Measurements from ENCODE around the gene SDCBP2. TPM values are rescaled to one million over a fixed set of nuclear protein-coding genes. Genes with fewer than 3 reads are reported as not detected.

SDCBP2 gene
- total and polyA plus RNA-seq, 2 of the 8 experiments (the other 6 are each of a cell fraction or from before 2014, with no cell fraction given) = 4.2 to 6.7 TPM

- TF ChIP-seq POLR2AphosphoS5 (IDR thresholded peaks at IDR 0.05; ENCODE audit: low read depth, low read length) (no peak), BCL11A (IDR thresholded peaks at IDR 0.05; ENCODE audit: low read depth in 2 of 2, low read length in 2 of 2) (no peak), CREB1 (IDR thresholded peaks at IDR 0.05) (no peak), TEAD4 (IDR thresholded peaks at IDR 0.05; ENCODE audit: low read depth, low read length) (no peak)
Measured at GRCh38 chr20:1267809-1268374, 61.0 kb downstream of the SDCBP2 start (continued).

Measured in H1 (cell line).